LNCaP clone FGC (cell line): Measurements from ENCODE around the gene SDHC.
"Not testable (repeated sequence)": the region's sequence is repeated elsewhere in the genome, so short reads cannot be mapped to it uniquely, and the experiment has no call there.

ENCODE experiments used
- DNase-seq: peaks from one replicate; pipeline ENCODE4 v3.0.0-alpha.2; 2011; ENCODE audit warnings: low read depth
- H3K4me3 ChIP-seq: 2 replicates; pipeline ENCODE4 v1.5.1; 2011; ENCODE audit warnings: mild to moderate bottlenecking, low read depth, low read length, control low read depth
- TF ChIP-seq, protein P1 (sequence below): IDR thresholded peaks from 2 replicates; pipeline ENCODE4 v1.5.1; 2012; ENCODE audit warnings: mild to moderate bottlenecking; ENCODE audit not compliant: control insufficient read depth, insufficient read depth; ENCODE audit errors: extremely low read depth

Gene SDHC

DNA sequence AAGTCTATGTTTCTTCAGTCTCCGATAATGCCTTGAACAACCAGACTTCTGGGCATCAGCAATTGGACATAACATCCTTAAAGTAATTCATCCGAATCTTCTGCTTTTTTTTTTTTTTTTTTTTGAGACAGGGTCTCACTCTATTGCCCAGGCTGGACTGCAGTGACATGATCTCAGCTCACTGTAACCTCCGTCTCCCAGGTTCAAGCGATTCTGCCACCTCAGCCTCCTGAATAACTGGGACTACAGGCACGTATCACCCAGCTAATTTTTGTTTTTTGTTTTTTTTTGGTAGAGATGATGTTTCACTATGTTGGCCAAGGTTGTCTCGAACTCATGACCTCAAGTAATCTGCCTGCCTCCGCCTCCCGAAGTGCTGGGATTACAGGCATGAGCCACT, 77.4 kb downstream of the SDHC start:
- no peak for DNase-seq
- no peak overlapping the region for H3K4me3 ChIP-seq

DNA sequence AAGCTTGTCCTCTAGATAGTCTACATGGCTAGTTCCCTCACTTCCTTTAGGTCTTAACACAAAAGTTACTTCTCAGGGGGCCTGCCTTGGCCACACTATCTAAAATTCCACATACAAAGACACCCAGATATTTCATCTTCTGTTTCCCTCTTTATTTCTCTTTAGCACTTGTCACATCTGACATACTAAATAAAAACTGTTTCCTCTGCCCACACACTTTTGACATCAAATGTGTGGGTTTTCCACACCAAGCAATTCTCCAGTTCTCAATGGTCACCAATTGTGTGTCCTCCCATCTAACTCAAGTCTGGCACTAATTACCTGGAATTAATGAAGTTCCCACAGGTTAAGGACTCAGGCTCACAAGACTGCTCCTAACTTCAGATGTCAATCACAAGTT, 79.0 kb downstream of the SDHC start:
- no peak overlapping the region for H3K4me3 ChIP-seq
- TF ChIP-seq, protein P1, sequence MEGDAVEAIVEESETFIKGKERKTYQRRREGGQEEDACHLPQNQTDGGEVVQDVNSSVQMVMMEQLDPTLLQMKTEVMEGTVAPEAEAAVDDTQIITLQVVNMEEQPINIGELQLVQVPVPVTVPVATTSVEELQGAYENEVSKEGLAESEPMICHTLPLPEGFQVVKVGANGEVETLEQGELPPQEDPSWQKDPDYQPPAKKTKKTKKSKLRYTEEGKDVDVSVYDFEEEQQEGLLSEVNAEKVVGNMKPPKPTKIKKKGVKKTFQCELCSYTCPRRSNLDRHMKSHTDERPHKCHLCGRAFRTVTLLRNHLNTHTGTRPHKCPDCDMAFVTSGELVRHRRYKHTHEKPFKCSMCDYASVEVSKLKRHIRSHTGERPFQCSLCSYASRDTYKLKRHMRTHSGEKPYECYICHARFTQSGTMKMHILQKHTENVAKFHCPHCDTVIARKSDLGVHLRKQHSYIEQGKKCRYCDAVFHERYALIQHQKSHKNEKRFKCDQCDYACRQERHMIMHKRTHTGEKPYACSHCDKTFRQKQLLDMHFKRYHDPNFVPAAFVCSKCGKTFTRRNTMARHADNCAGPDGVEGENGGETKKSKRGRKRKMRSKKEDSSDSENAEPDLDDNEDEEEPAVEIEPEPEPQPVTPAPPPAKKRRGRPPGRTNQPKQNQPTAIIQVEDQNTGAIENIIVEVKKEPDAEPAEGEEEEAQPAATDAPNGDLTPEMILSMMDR = no peak
- no peak for DNase-seq

More for the DNA sequence above, 77.4 kb downstream of the SDHC start:
- TF ChIP-seq, protein P1 = no peak

DNA sequence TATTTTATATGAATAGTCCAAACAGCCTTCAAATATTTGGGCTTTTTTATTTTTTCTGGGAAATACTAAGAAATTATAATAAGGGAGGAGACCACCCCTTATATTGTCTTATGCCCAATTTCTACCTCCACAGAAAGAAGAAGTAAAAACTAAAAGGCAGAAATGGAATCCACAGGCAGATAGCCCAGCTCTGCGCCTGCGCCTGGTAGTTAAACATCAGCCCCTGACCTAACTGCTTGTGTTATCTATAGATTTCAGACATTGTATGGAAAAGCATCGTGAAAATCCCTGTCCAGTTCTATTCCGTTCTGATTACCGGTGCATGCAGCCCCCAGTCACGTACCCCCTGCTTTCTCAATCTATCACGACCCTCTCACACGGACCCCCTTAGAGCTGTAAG, 82.9 kb downstream of the SDHC start:
- H3K4me3 ChIP-seq, DNase-seq: not testable (repeated sequence)

DNA sequence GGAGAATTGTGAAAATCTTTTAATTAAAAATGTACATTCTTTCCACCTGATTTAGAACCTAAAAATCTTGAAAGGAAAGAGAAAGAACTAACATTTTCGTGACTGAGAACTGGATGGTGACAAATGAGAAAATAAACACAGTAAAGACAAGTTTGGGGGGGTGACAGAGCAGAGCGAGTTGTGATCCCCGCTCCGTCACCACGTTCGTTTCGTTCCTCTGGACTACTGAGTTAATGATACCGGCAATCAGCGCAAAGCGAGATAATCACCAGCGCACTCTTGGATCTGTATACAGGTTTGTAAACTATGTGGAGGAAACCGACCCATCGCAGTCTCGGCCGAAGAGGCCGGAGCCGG, 84.7 kb downstream of the SDHC start:
- no peak for DNase-seq
- H3K4me3 ChIP-seq = peak overlapping the region; percentile 64
- TF ChIP-seq, protein P1 = no peak

DNA sequence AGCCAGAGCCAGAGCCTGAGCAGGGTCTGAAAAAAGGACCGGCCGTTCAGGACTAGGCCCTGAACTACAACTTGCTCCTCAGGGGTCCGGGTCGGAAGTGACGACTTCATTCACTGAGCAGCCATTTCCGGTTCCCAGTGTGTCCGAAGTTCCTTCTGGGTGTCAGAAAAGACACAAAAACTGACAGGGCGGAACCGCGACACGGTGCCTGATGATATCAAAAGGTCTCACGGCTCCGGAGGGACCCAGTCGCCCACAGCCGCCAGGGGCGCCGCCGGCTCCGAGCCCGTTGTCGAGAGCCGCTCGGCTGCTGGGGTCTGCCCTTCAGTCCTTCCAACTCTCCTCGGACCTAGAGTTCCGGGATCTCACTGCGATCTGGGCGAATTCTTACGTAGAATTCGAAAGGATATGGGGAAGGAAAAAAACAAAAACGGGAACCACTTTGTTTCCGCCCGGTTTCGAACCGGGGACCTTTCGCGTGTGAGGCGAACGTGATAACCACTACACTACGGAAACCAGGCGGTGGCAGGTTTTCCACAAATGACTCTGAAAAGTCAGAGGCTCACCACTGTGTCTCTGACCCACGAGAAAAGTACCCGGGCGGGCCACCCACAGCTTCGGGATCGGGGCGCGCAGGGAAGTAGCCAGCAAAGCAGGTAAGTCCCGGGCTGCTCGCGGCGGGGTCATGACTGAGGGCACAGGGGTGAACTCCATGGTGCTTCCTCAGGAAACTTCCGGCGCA, 85.2 kb downstream of the SDHC start:
- peak; percentile 62 for DNase-seq
- TF ChIP-seq, protein P1 = 0 out of 2 replicates have a peak, but pooled peaks have one; percentile 5
- H3K4me3 ChIP-seq = peak overlapping the region; percentile 64

DNA sequence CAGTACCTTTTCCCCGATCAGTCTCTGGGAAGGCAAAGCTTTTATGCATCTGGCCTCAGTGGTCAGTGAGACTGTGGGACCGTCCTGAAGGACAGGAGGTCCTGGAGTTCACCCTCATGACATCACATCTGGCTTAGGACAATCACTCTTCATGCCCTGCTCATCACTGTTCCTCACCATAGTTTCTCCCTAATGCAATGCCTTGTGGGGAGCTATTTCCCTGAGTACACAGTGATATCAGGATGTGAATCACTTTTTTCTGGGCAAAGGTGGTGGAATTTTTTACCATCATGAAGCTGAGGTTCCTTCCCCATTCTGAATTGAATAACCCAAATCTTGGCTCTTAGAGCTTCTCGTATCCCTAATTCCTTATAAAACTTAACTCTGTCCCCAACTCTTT, 88.3 kb downstream of the SDHC start:
- no peak for DNase-seq
- TF ChIP-seq, protein P1 = no peak
- no peak overlapping the region for H3K4me3 ChIP-seq

DNA sequence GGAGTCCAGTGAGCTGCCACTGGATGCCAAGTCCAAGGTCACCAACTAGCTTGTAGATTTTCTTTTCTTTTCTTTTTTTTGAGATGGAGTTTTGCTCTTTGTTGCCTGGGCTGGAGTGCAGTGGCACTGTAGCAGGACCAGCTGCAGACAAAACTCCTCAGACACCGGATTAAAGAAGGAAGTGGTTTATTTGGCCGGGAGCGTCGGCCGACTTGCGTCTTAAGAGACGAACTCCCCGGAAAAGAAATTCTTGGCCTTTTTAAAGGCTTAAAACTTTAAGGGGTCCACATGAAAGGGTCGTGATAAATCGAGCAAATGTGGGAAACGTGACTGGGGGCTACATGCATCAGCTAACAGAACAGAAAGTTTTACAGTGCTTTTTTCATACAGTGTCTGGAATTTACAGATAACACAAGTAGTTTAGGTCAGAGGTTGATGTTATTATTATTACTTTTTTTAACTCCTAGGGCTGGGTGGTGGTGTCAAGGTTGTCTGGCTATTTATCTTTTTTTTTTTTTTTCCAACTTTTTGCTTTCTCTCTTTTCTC, 89.9 kb downstream of the SDHC start:
- TF ChIP-seq, protein P1 = no peak
- no peak overlapping the region for H3K4me3 ChIP-seq
- no peak for DNase-seq

DNA sequence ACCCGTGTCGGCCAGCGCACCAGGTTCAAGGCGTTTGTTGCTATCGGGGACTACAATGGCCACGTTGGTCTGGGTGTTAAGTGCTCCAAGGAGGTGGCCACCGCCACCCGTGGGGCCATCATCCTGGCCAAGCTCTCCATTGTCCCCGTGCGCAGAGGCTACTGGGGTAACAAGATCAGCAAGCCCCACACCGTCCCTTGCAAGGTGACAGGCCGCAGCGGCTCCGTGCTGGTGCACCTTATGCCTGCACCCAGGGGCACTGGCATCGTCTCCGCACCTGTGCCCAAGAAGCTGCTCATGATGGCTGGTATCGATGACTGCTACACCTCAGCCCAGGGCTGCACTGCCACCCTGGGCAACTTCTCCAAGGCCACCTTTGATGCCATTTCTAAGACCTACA, 92.4 kb downstream of the SDHC start:
- DNase-seq, H3K4me3 ChIP-seq: not testable (repeated sequence)
